ENCODE measurements around the gene PCLO.
"Not testable (repeated sequence)": the region's sequence is repeated elsewhere in the genome, so short reads cannot be mapped to it uniquely, and the experiment has no call there.

PCLO gene

GRCh38 chr7:82964150-82964882, 198.4 kb downstream of the PCLO start:
- no peak for DNase-seq (ENCODE audit: low spot score)

DNA sequence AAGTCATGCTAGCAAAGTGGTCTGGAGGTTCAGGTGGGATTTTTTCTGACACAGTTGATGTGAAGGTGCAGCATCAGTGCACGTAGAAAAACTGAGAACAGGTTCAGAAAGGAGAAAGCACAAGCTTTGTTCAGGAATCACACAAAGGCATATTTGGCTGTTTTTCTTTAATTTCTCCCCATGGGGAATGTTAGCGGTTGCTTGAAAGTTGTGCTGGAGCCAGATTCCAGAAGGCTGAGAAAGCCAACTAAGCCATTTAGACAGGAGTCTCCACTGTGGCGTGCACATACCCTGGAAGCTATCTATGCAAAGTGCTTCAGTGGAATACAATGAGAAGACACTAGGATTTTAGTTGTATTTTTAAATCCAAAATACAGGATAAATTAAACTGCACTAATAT, 201.4 kb downstream of the PCLO start:
- DNase-seq (ENCODE audit: low spot score), result no peak

GRCh38 chr7:82959528-82959927, 203.2 kb downstream of the PCLO start:
- DNase-seq (ENCODE audit: low spot score), result no peak

DNA sequence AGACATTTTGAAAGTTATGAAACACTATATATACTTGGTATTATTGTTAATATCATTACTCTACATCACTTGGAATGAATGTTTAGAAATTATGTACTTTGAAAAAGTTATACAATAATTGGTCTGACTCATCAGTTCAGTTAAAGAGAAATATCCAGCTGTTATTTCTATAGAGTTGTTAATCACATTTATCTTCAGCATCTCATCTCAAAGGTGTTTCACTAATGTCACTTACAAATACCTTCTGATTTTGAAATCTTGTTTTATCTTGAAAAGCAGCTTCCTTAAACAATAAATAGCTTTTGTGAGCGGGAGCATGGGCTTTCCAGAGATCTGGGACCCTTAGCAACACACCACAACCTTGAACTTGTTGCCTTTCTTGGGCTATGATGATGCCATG, 205.2 kb downstream of the PCLO start:
- DNase-seq (ENCODE audit: low spot score), result no peak

DNA sequence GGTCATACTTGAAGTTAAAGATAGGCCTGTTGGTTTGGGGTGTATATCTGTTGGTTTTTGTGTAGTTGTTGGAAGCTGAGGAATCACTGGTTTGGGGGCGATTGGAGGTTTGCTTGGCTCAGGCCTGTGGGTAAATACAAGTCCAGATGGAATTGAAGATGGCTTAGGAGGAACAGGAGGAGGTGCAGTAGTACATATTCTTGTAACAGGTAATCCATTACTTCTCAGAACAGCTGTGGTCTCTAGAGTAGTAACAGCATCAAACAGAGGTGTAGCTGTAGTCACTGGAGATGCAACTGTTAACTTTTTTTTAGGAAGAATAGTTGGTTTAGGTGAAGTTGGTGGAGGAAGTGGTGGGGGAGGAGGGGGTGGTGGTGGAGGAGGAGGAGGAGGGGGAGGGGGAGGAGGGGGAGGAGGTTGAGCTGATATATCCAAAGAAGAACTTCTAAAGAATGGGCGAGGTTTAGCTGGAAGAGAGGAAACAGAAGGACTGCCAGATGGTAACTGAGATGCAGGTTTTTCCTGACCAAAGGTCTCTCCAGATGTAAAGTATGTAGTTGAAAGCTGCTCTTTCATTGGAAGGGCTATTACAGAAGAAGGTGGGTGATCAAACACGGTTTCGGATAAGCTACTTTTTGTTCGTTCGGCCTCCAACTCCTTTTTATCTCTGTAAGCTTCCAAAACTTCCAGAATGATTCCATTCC, 209.2 kb downstream of the PCLO start:
- DNase-seq (ENCODE audit: low spot score), result no peak

DNA sequence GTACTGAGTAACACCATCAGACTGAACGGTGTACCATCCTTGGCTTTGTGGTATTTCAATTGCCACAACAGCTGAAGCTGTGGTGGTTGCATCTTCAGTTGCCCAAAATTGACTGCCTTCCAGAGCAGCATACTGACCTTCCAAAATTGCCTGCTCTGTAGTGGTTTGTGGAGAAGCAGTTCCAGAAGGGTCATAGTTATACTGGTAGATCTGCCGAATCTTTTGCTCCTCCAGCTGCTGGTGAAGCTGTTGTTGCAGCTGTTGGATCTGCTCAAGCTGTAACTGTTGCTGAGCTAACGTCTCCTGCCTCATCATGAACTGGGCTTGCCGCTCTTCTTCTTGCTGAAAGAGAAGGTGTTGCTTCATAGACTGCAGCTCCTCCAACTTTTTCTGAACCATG, 212.2 kb downstream of the PCLO start:
- no peak for DNase-seq (ENCODE audit: low spot score)

DNA sequence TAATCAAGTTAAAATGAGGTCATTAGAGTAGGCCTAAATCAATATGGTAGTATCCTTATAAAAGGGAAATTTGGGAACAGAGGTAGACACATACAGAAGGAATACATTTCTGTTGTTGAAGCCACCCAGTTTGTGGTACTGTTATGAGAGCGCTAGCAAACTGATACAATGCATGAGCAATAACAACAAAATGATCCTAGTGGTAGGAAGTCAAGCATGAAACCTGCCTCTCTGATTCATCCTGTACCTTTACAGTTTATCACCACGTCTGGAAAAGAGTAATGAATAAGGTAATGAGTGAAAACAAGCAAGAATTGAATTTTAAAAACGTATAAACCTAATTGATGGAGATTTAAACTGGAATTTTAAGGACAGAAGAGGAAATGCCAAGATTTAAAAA, 217.2 kb downstream of the PCLO start:
- DNase-seq (ENCODE audit: low spot score), result no peak

DNA sequence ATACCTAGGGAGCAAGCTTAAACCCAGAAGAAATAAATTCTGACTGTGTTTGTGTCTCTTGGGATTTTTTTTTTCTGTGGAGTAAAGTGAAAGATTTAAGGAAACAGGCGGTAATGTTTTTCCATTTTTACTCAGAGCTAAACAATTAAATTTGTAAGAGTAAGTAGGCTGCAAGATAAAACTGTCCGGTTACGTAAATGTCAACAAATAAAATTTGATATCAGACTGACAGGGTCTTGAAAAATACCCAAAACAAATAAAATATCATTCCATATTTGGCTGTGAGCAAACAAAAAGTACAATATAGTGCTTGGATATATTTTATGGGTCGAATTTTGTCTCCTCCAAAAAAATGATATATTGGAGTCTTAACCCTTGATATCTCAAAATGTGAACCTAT, 217.6 kb downstream of the PCLO start:
- DNase-seq (ENCODE audit: low spot score), result no peak

DNA sequence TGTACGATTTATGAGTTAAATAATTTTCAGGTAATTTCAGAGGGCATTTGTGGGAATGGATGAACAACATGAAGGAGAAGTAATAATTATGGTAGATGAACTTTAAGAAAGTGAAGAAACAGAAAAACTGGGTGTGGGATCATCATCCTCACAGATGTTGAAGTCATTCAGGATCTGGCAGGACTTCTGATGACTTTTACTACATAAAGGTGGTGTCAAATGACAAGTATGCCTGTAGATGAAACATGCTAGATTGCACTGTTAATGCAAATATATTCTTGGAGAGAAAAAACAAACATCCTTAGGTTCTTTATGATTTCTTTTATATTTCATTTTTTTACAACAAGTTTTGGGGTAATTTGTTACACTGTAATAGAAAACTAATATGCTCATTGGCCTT, 230.2 kb downstream of the PCLO start:
- no peak for DNase-seq (ENCODE audit: low spot score)

GRCh38 chr7:82926477-82926876, 236.2 kb downstream of the PCLO start:
- no peak for DNase-seq (ENCODE audit: low spot score)

DNA sequence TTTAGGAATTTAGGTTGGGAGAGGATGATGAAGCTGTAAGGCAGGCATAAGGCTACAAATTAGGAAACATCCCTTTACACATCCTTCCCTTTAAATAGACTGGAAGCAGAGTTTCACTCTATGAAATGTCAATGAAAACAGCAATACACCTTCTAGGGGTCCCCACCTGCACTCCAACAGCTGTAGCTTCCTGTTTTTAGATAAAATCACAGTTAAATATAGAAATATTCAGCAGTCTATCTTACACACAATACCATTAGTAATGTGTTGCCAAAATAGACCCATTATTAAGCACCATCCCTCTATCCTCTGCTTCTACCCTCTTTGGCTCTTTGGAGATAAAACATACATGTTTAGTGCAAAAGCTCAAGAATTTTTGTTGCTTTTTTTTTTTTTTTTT, 237.4 kb downstream of the PCLO start:
- no peak for DNase-seq (ENCODE audit: low spot score)

DNA sequence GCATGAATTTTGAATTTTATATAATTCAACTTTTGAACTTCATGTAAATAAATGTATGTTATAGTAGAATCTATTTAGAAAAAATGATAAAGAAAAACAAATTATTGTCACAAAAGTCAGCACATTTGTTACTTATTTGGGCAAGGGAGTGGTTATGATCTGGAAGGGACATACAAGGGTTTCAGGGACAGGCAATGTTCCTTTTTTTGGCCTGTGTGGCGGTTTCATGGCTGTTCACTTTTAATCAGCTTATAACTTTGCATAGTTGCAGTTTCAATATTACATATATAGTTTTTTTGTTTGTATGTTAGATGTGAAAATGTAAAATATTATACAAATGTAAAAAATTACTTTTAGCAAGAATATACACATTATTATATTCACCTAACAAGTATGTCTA, 256.2 kb downstream of the PCLO start:
- no peak for DNase-seq (ENCODE audit: low spot score)

DNA sequence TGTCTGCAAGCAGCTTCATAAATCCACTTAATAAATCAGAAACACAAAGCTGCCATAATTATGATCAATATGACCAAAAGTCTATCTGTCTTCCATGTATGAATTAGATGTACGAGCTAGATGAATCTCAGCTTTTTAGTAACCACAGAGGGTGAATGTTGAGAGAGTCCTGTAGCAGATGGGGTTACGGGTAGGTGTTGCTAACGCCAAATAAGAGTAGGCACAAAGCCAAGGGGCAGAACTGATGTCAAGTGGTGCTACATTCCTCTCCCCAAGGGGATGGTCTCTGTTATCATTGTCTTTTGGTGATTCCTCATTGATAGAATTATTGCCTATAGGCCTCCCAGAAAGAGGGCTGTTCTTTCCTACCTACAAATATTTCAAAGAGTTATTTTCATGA, 257.8 kb downstream of the PCLO start:
- no peak for DNase-seq (ENCODE audit: low spot score)

GRCh38 chr7:82901098-82901497, 261.6 kb downstream of the PCLO start:
- not testable (repeated sequence) for DNase-seq (ENCODE audit: low spot score)

DNA sequence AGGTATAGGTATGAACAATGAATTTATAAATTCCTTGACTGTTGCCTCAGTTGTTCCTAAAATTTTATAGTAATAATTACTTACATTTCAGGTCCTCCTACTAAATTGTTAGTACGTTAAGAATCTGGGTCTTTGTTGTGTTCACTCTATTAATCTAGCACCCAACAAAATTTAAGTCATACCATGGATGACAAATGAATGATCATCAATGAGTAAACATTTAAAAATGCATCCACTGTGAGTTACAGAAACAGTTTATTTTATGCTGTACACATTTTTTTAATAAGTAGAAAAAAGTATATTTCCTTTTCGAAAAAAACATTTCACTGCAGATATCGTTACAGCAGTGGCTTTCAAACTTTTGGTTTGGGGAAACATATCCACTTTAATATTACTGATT, 265.2 kb downstream of the PCLO start:
- DNase-seq (ENCODE audit: low spot score), result no peak

GRCh38 chr7:82894341-82894740, 268.3 kb downstream of the PCLO start:
- DNase-seq (ENCODE audit: low spot score), result not testable (repeated sequence)

- DNase-seq (ENCODE audit: low spot score), result no peak
These were observed 276.4 kb downstream of the PCLO start for GRCh38 chr7:82886324-82886723.

- no peak for DNase-seq (ENCODE audit: low spot score)
These were observed 296.8 kb downstream of the PCLO start for GRCh38 chr7:82865856-82866255.

DNA sequence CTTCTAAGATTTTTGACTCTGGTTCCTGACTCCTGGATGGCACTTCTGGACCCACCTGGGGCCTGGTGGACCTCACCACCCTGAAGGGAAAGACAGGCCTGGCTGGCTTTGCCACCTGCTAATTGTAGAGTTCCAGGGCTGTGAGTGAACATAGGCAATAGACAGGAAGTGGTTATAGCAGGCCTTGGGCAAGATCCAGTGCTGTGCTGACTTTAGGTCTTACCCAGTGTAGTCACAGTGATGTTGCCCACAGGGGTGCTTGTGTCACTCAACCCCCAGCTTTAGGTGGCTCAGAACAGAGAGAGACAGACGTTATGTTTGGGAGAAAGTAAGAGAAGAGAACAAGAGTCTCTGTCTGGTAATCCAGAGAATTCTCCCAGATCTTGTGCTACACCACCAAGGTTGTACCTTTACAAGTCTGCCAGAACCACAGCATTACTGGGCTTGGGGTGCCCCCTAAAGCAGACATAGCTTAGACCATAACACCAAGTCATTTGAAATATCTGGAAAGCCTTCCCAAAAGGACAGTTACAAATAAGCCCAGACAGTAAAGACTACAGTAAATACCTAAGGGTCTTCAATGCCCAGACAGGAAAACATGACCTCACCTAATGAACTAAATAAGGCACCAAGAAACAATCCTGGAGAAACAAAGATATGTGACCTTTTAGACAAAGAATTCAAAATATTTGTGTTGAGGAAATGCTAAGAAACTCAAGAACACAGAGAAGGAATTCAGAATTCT, 303.4 kb downstream of the PCLO start:
- no peak for DNase-seq (ENCODE audit: low spot score)

DNA sequence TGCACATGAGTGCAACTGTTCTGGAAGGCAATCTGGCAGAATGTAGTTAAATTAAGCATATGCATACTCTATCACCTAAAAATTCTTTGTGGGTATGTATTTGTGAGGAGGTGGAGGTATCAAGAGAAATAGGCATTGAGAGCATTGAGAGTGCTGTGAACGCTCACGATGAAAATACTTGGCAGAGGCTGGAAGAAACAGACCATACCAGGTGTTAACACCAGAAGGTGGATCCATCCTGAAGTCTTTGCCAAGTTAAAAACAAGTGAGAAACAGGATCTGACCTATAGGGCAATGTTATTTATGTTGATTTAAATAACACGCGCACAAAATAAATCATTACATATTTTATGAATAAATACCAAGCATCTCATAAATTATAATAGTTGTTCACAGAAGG, 311.6 kb downstream of the PCLO start:
- no peak for DNase-seq (ENCODE audit: low spot score)

- no peak for DNase-seq (ENCODE audit: low spot score)
These were observed 320.9 kb downstream of the PCLO start for GRCh38 chr7:82841828-82842227.

DNA sequence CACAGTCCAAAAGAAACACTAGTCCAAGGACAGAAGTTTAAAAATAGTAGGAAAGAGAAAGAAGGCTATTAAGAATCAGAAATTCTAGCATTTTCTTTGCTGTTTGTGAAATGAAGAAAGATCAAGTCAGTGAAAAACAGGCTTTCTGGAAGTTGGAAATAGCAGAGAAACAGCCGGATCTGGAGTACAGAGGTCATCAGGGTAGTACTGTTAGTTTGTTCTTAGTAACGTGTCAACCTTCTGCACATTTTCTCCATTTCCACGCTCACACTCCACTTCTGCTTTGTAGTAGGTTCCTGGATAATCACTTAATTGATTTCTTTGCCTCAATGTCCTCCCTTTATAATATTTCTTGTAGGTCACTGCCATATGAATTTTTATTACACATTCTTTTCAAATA, 322.6 kb downstream of the PCLO start:
- no peak for DNase-seq (ENCODE audit: low spot score)

DNA sequence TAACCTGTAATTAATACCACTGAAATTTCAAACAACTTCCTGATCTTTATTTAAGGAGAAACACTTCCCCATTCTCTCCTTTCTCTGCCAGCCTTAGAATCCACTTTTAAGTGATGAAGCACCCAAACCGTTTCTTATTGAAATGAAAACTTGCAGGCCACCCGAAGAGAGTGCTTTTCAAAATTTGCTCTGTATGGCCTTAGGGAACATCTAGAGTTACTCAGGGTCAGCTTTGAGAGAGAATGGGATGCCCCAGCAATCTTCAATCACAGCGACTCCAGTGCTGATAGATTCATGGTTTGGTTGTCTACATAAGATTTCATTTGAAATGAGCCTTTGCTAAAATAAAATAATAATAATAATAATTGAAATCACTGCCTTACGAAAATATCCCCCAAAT, 323.1 kb downstream of the PCLO start:
- no peak for DNase-seq (ENCODE audit: low spot score)

Data from CD4-positive, alpha-beta T cell treated with Interleukin-6 at 100 ng/mL for 8 hours (primary cell).